A204.1 (cell line): Measurements from ENCODE around the gene RCOR2.

ENCODE experiments used
- FAIRE-seq: peaks from 2 replicates; lab custom pipeline; 2012; peaks lifted over from hg19 to GRCh38; lab: Jason Lieb, UNC

RCOR2 gene

GRCh38 chr11:63922673-63923192, 5.8 kb upstream of the RCOR2 start:
- FAIRE-seq = no peak

- no peak for FAIRE-seq
Observed at GRCh38 chr11:63920939-63921417, 4.0 kb upstream of the RCOR2 start.

- no peak for FAIRE-seq
Observed at GRCh38 chr11:63920126-63920938, 3.4 kb upstream of the RCOR2 start.

- FAIRE-seq = peak; percentile 44
Observed at GRCh38 chr11:63919267-63920125, 2.5 kb upstream of the RCOR2 start.

GRCh38 chr11:63918507-63919191, 1.7 kb upstream of the RCOR2 start:
- FAIRE-seq = no peak

- no peak for FAIRE-seq
Observed at GRCh38 chr11:63917692-63918506, 935 bp upstream of the RCOR2 start.

- no peak for FAIRE-seq
Observed at GRCh38 chr11:63915961-63916836, 765 bp downstream of the RCOR2 start.

GRCh38 chr11:63914896-63915691, 1.9 kb downstream of the RCOR2 start:
- FAIRE-seq = no peak

GRCh38 chr11:63913866-63914830, 2.8 kb downstream of the RCOR2 start:
- FAIRE-seq = no peak

GRCh38 chr11:63912678-63913077, 4.3 kb downstream of the RCOR2 start:
- FAIRE-seq = no peak

- no peak for FAIRE-seq
Observed at GRCh38 chr11:63911876-63912275, 5.1 kb downstream of the RCOR2 start.

- no peak for FAIRE-seq
Observed at GRCh38 chr11:63911440-63911839, 5.5 kb downstream of the RCOR2 start.

- no peak for FAIRE-seq
Observed at GRCh38 chr11:63910675-63911074, 6.3 kb downstream of the RCOR2 start.

GRCh38 chr11:63909591-63910506, 7.1 kb downstream of the RCOR2 start:
- no peak for FAIRE-seq

- FAIRE-seq = no peak
Observed at GRCh38 chr11:63908631-63909401, 8.1 kb downstream of the RCOR2 start.

- FAIRE-seq = no peak
Observed at GRCh38 chr11:63907808-63908530, 9.0 kb downstream of the RCOR2 start.
